Stomach (tissue), 9 donors: Measurements from ENCODE around the gene MICALL2. TPM values are rescaled to one million over a fixed set of nuclear protein-coding genes. Genes with fewer than 3 reads are reported as not detected.

ENCODE experiments used
- DNase-seq, 2 donors: peaks; one replicate each; pipeline versions ENCODE4 v3.0.0 to v3.0.0-alpha.2; 2013 to 2019
- H3K27ac ChIP-seq, 5 donors: fragments of 200-600 bp in 4 of 5; sonication (generic) in 4 of 5; one replicate each; pipeline ENCODE4 v1.5.1; 2013 to 2019; ENCODE audit warnings: mild to moderate bottlenecking in 1 of 5, moderate library complexity in 1 of 5
- H3K27me3 ChIP-seq, 3 donors: fragments of 200-600 bp; sonication (generic); one replicate each; pipeline ENCODE4 v1.5.1; 2017 to 2019; ENCODE audit warnings: mixed run types in 1 of 3
- H3K36me3 ChIP-seq, 4 donors: fragments of 200-600 bp; sonication (generic); 1 replicate in 3 of 4; 2 replicates in 1 of 4; pipeline ENCODE4 v1.5.1; 2016 to 2019
- H3K4me1 ChIP-seq, 4 donors: fragments of 200-600 bp; sonication (generic); one replicate each; pipeline ENCODE4 v1.5.1; 2016 to 2019
- H3K4me3 ChIP-seq, 4 donors: fragments of 200-600 bp; sonication (generic) in 3 of 4; one replicate each; pipeline ENCODE4 v1.5.1; 2016 to 2019; ENCODE audit warnings: mild to moderate bottlenecking in 1 of 4
- H3K9me3 ChIP-seq, 4 donors: fragments of 200-600 bp; sonication (generic); one replicate each; pipeline ENCODE4 v1.5.1; 2016 to 2019
- EP300 ChIP-seq: sonication (generic); formaldehyde crosslinking; IDR thresholded peaks from one replicate; pipeline ENCODE4 v1.6.1; 2017; ENCODE audit warnings: antibody characterized with exemption
- POLR2A ChIP-seq, 4 donors: fragments of 450-650 bp; IDR thresholded peaks; one replicate each; pipeline ENCODE4 v1.6.1; 2016; ENCODE audit warnings: antibody characterized with exemption in 4 of 4, control low read depth in 2 of 4, mild to moderate bottlenecking in 1 of 4, moderate library complexity in 1 of 4
- POLR2AphosphoS5 ChIP-seq, 3 donors: sonication (generic); formaldehyde crosslinking; IDR thresholded peaks; one replicate each; pipeline ENCODE4 v1.6.1; 2016; ENCODE audit warnings: antibody characterized with exemption in 3 of 3
- WGBS, 5 donors: extraction: QIAGEN DNeasy Blood & Tissue Kit in 3 of 5; methylation state at CpG; one replicate each; pipeline versions ENCODE4 v1.1.5 to v1.1.7; 2013 to 2018; 5-methylcytosine and 5-hydroxymethylcytosine counted together
- intact Hi-C: fragments of 100-400 bp; cut with DNase I; formaldehyde crosslinking; loops from one replicate; pipeline ENCODE4 v1.15.1; 2023; ENCODE audit warnings: low total_unique reads
- polyA plus RNA-seq, 3 donors: library from polyadenylated mRNA; stranded (reverse); fragments of 200-250 nt; gene quantifications; one replicate each; pipeline ENCODE4 v1.2.3, GENCODE V29; 2013
- total RNA-seq, 5 donors: library from RNA; depleted of rRNA; stranded (reverse); fragments of >200 nt; gene quantifications; one replicate each; pipeline versions ENCODE4 v1.1.0 to v1.2.3, GENCODE V29; 2014 to 2016
- TF ChIP-seq, protein P1 (sequence below), 7 experiments: fragments of 450-650 bp in 4 of 7; fragments of 200-600 bp in 3 of 7; sonication (generic) in 3 of 7; IDR thresholded peaks; one replicate each; pipeline ENCODE4 v1.5.1; 2016 to 2019; ENCODE audit warnings: antibody characterized with exemption in 7 of 7, control low read depth in 2 of 7, mild to moderate bottlenecking in 1 of 7
- donor health status: healthy with polysubstance abuse.
- donor health status: Bipolar disorder and iron deficiency.
- donor health status: healthy.

Gene MICALL2
- total and polyA plus RNA-seq, 8 donors = 30.7 to 263 (median 102) TPM

DNA sequence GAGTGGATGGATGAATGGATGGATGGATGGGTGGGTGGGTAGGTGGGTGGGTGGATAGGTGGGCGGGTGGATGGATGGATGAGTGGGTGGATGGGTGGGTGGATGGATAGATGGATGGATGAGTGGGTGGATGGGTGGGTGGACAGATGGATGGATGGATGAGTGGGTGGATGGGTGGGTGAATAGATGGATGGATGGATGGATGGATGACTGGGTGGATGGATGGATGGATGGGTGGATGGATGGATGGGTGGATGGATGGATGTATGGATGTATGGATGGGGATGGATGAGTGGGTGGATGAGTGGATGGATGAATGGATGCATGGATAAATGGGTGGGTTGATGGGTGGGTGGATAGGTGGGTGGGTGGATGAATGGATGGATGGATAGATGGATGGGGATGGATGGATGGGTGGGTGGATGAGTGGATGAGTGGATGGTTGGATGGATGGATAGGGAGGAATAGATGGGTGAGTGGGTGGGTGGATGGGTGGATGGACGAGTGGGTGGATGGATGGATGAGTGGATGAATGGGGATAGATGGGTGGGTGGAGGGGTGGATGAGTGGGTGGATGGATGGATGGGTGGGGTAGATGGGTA lies 43.8 kb downstream of the MICALL2 start:
- TF ChIP-seq POLR2A (IDR thresholded peaks at IDR 0.05) = no peak
- no peak for TF ChIP-seq POLR2AphosphoS5 (IDR thresholded peaks at IDR 0.05)
- TF ChIP-seq EP300 = no peak
- TF ChIP-seq, protein P1, sequence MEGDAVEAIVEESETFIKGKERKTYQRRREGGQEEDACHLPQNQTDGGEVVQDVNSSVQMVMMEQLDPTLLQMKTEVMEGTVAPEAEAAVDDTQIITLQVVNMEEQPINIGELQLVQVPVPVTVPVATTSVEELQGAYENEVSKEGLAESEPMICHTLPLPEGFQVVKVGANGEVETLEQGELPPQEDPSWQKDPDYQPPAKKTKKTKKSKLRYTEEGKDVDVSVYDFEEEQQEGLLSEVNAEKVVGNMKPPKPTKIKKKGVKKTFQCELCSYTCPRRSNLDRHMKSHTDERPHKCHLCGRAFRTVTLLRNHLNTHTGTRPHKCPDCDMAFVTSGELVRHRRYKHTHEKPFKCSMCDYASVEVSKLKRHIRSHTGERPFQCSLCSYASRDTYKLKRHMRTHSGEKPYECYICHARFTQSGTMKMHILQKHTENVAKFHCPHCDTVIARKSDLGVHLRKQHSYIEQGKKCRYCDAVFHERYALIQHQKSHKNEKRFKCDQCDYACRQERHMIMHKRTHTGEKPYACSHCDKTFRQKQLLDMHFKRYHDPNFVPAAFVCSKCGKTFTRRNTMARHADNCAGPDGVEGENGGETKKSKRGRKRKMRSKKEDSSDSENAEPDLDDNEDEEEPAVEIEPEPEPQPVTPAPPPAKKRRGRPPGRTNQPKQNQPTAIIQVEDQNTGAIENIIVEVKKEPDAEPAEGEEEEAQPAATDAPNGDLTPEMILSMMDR (IDR thresholded peaks at IDR 0.05) = no peak
- intact Hi-C loops = loop anchor here (10.0 kb wide), 1 partner anchor 191 kb away; no protein-coding TSS in a partner anchor
- H3K27me3 ChIP-seq = peaks cover 0 to 80% (median 17%) of the 10 kb centered on the region in 3 donors
- 55 to 84% (median 75%) methylated on average over 2 of the region's 2 CpGs for WGBS, 5 donors
- no peak overlapping the region for H3K27ac ChIP-seq
- H3K4me3 ChIP-seq = no peak overlapping the region
- no peak for DNase-seq
- no peaks in the 10 kb centered on the region for H3K9me3 ChIP-seq
- H3K36me3 ChIP-seq = no peaks in the 10 kb centered on the region
- H3K4me1 ChIP-seq = peaks cover 0 to 12% (median 10%) of the 10 kb centered on the region in 4 donors

DNA sequence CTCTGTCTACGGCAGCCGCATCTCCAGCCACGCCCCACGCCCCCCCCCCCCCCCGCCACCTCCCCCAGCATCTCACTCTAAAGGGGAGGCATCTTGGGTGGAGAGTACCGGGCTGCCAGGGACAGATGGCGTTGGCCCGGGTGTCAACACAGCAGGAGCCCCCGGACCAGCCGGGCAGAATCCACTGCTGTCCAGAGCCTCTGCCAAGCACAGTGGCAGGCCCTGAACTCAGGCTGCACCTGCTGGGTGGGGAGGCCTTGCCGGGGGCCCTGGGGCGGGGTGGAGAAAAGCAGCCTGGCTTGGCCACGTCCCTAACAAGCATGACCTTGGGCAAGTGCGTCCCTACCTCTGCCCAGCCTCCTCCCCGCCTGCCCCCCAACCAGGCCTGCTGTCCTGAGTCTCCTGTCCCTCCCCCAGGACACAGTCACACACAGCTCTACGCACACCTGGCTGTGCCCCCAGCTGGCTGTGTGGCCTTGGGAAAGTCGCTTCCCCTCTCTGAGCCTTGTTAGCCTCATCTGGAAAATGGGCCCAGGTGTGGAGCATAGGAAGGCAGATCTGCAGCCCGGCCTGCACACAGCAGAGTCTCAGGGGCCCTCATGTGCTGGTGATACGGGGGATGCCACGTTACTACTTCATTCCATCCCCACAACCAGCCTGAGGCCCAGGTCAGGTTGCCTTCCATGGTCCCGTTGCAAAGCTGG lies 45.2 kb downstream of the MICALL2 start:
- Histone ChIP-seq H3K27ac (no peak overlapping the region), H3K27me3 (peaks cover 0 to 80% (median 25%) of the 10 kb centered on the region in 3 donors), H3K36me3 (no peaks in the 10 kb centered on the region), H3K4me3 (no peak overlapping the region), H3K4me1 (peaks cover 0 to 12% (median 10%) of the 10 kb centered on the region in 4 donors), H3K9me3 (no peaks in the 10 kb centered on the region)
- intact Hi-C loops = loop anchor here (10.0 kb wide), 1 partner anchor 189 kb away; no protein-coding TSS in a partner anchor
- DNase-seq = no peak
- TF ChIP-seq POLR2AphosphoS5 (IDR thresholded peaks at IDR 0.05) (no peak), POLR2A (IDR thresholded peaks at IDR 0.05) (no peak), EP300 (no peak)
- TF ChIP-seq, protein P1 (IDR thresholded peaks at IDR 0.05) = no peak
- 56 to 66% (median 59%) methylated on average over 12 to 21 of the region's 21 CpGs for WGBS, 5 donors

DNA sequence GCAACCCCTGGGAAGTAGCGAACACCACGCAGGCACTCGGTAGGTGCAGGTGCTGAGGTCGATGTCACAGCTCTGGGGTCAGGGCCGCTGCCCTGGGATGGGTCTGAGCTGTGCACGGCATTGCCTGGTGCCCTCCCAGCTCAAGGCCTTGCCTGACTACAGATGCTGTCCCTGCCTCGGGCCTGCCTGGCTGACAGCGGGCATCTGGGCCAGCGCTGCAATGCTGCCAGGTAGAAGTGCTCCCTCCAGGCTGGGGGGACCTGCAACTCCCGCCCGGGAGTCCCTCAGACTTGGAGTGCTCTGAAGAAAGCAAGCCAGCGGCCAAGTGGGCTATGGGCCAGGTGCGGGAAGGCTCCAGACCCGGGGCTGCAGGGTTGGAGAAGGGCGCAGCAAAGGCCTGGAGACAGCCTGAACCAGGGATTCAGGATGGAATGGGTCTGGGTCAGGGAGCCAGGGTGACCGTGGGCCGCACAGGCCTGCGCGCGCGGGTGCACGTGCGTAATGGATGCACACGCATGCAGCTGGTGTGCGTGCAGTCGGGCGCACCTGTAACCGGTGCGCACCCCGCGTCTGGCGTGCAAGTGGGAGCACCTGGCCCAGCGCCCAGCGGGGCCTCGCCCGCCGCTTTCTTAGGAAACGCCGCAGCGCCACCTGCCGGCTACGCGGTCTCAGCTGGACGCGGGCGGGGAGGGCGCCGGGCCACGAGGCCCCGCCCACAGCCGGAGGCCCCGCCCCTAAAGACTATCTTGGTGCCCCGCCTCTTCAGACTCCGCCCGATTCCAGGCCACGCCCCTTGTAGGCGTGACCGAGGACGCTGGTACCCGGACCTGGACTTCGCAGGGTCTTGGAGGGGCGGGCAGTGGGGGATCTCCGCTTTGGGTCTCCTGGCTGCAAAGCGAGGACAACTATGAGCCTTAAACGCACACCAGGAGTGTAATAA lies 46.7 kb downstream of the MICALL2 start:
- peaks cover 0 to 12% (median 10%) of the 10 kb centered on the region in 4 donors for H3K4me1 ChIP-seq
- no peaks in the 10 kb centered on the region for H3K9me3 ChIP-seq
- DNase-seq = peak; percentile 93
- intact Hi-C loops = loop anchor here (10.0 kb wide), 1 partner anchor 188 kb away; no protein-coding TSS in a partner anchor
- no peaks in the 10 kb centered on the region for H3K36me3 ChIP-seq
- TF ChIP-seq POLR2A (IDR thresholded peaks at IDR 0.05) = no peak
- TF ChIP-seq, protein P1 (IDR thresholded peaks at IDR 0.05) = peak in 5 of 7 experiments; percentile 24 to 82 (median 75)
- peak in 1 of 3 donors; percentile 51 for TF ChIP-seq POLR2AphosphoS5 (IDR thresholded peaks at IDR 0.05)
- no peak for TF ChIP-seq EP300
- H3K4me3 ChIP-seq = peak overlapping the region in 1 of 4 donors; percentile 32
- H3K27me3 ChIP-seq = peaks cover 4 to 88% (median 38%) of the 10 kb centered on the region in 3 donors
- no peak overlapping the region for H3K27ac ChIP-seq
- 11 to 18% (median 13%) methylated on average over 17 to 65 of the region's 65 CpGs for WGBS, 5 donors

GRCh38 chr7:1411414-1411813 lies 47.9 kb downstream of the MICALL2 start:
- H3K27ac ChIP-seq = no peak overlapping the region
- TF ChIP-seq POLR2A (IDR thresholded peaks at IDR 0.05) = no peak
- no peak for TF ChIP-seq POLR2AphosphoS5 (IDR thresholded peaks at IDR 0.05)
- TF ChIP-seq, protein P1 (IDR thresholded peaks at IDR 0.05) = no peak
- TF ChIP-seq EP300 = no peak
- no peaks in the 10 kb centered on the region for H3K9me3 ChIP-seq
- intact Hi-C loops = loop anchor here (10.0 kb wide), 1 partner anchor 187 kb away; no protein-coding TSS in a partner anchor
- DNase-seq = no peak
- peaks cover 0 to 12% (median 10%) of the 10 kb centered on the region in 4 donors for H3K4me1 ChIP-seq
- 92 to 94% (median 94%) methylated on average over 26 to 28 of the region's 28 CpGs for WGBS, 5 donors
- no peak overlapping the region for H3K4me3 ChIP-seq
- peaks cover 4 to 92% (median 49%) of the 10 kb centered on the region in 3 donors for H3K27me3 ChIP-seq
- no peaks in the 10 kb centered on the region for H3K36me3 ChIP-seq
